H9 (cell line): ENCODE results near the gene SCFD1. TPM values are rescaled to one million over a fixed set of nuclear protein-coding genes. Genes with fewer than 3 reads are reported as not detected.

ENCODE experiments used
- DNase-seq: peaks from one replicate; pipeline ENCODE4 v3.0.0-alpha.2; 2017
- H2AFZ ChIP-seq: one replicate; pipeline ENCODE4 v1.6.1; 2013; ENCODE audit warnings: mild to moderate bottlenecking, low read length, control low read depth, moderate library complexity
- H2AK5ac ChIP-seq: 2 replicates; pipeline ENCODE4 v1.6.1; 2013; ENCODE audit warnings: low read length, control low read depth, mixed read lengths; ENCODE audit not compliant: insufficient read length
- H2BK120ac ChIP-seq: one replicate; pipeline ENCODE4 v1.6.1; 2013; ENCODE audit warnings: low read depth, mild to moderate bottlenecking, low read length, control low read depth, inconsistent platforms; ENCODE audit not compliant: poor library complexity, severe bottlenecking
- H2BK12ac ChIP-seq: 2 replicates; pipeline ENCODE4 v1.6.1; 2013; ENCODE audit warnings: low read length, control low read depth, mixed read lengths, low read depth; ENCODE audit not compliant: insufficient read length
- H2BK15ac ChIP-seq: 2 replicates; pipeline ENCODE4 v1.6.1; 2013; ENCODE audit warnings: low read depth, low read length, control low read depth
- H2BK20ac ChIP-seq: one replicate; pipeline ENCODE4 v1.6.1; 2013; ENCODE audit warnings: low read depth, mild to moderate bottlenecking, low read length, control low read depth, inconsistent platforms; ENCODE audit not compliant: poor library complexity, severe bottlenecking
- H2BK5ac ChIP-seq: 2 replicates; pipeline ENCODE4 v1.6.1; 2013; ENCODE audit warnings: low read length, control low read depth, mixed read lengths; ENCODE audit not compliant: insufficient read length
- H3K14ac ChIP-seq: 2 replicates; pipeline ENCODE4 v1.6.1; 2013; ENCODE audit warnings: low read length, control low read depth; ENCODE audit not compliant: insufficient read depth
- H3K18ac ChIP-seq: 2 replicates; pipeline ENCODE4 v1.6.1; 2013; ENCODE audit warnings: low read depth, mild to moderate bottlenecking, mixed read lengths, low read length, control low read depth; ENCODE audit not compliant: insufficient read length
- H3K23ac ChIP-seq: 2 replicates; pipeline ENCODE4 v1.6.1; 2013; ENCODE audit warnings: low read length, control low read depth, mixed read lengths, low read depth; ENCODE audit not compliant: insufficient read length
- H3K23me2 ChIP-seq: 2 replicates; pipeline ENCODE4 v1.6.1; 2013; ENCODE audit warnings: low read depth, mild to moderate bottlenecking, mixed read lengths, low read length, control low read depth; ENCODE audit not compliant: insufficient read length, poor library complexity, severe bottlenecking
- H3K27ac ChIP-seq: 2 replicates; pipeline ENCODE4 v1.5.1; 2013; ENCODE audit warnings: low read length, control low read depth, mixed read lengths, low read depth; ENCODE audit not compliant: insufficient read length
- H3K27me3 ChIP-seq: 2 replicates; pipeline ENCODE4 v1.6.1; 2013; ENCODE audit warnings: low read length, control low read depth, inconsistent platforms; ENCODE audit not compliant: insufficient read depth
- H3K4ac ChIP-seq: 2 replicates; pipeline ENCODE4 v1.6.1; 2013; ENCODE audit warnings: low read depth, mild to moderate bottlenecking, control low read depth, inconsistent platforms, low read length, moderate library complexity
- H3K4me1 ChIP-seq: 2 replicates; pipeline ENCODE4 v1.6.1; 2013; ENCODE audit warnings: low read length, control low read depth, inconsistent platforms; ENCODE audit not compliant: insufficient read depth
- H3K4me2 ChIP-seq: 2 replicates; pipeline ENCODE4 v1.6.1; 2013; ENCODE audit warnings: low read length, control low read depth, mixed read lengths; ENCODE audit not compliant: insufficient read length, insufficient read depth
- H3K56ac ChIP-seq: 2 replicates; pipeline ENCODE4 v1.6.1; 2013; ENCODE audit warnings: low read depth, mild to moderate bottlenecking, mixed read lengths, low read length, control low read depth; ENCODE audit not compliant: insufficient read length
- H3K79me1 ChIP-seq: 2 replicates; pipeline ENCODE4 v1.6.1; 2013; ENCODE audit warnings: low read depth, mild to moderate bottlenecking, moderate library complexity, low read length, control low read depth, inconsistent platforms; ENCODE audit not compliant: insufficient read depth, poor library complexity, severe bottlenecking
- H3K79me2 ChIP-seq: 2 replicates; pipeline ENCODE4 v1.6.1; 2013; ENCODE audit warnings: low read length, control low read depth, inconsistent platforms; ENCODE audit not compliant: insufficient read depth
- H3K9ac ChIP-seq: 2 replicates; pipeline ENCODE4 v1.6.1; 2013; ENCODE audit warnings: low read length, control low read depth, mixed read lengths; ENCODE audit not compliant: insufficient read length; ENCODE audit errors: extremely low read depth
- H3K9me3 ChIP-seq: one replicate; pipeline ENCODE4 v1.6.1; 2013; ENCODE audit warnings: low read depth, low read length, inconsistent platforms; ENCODE audit not compliant: control insufficient read depth
- H3T11ph ChIP-seq: one replicate; pipeline ENCODE4 v1.6.1; 2013; ENCODE audit warnings: mild to moderate bottlenecking, low read length, control low read depth, inconsistent platforms
- H4K20me1 ChIP-seq: one replicate; pipeline ENCODE4 v1.6.1; 2013; ENCODE audit not compliant: control insufficient read depth, insufficient read length, insufficient read depth
- H4K5ac ChIP-seq: 2 replicates; pipeline ENCODE4 v1.6.1; 2013; ENCODE audit warnings: low read depth, mild to moderate bottlenecking, mixed read lengths, low read length, control low read depth; ENCODE audit not compliant: insufficient read length
- H4K8ac ChIP-seq: replicated peaks from 2 replicates; pipeline ENCODE4 v1.6.1; 2013; ENCODE audit warnings: low read length, control low read depth, mixed read lengths, low read depth; ENCODE audit not compliant: insufficient read length
- H4K91ac ChIP-seq: 2 replicates; pipeline ENCODE4 v1.6.1; 2013; ENCODE audit warnings: low read depth, mild to moderate bottlenecking, moderate library complexity, mixed read lengths, low read length, control low read depth; ENCODE audit not compliant: insufficient read length
- H3K27ac Mint-ChIP-seq, 3 experiments: 2 replicates in 2 of 3; 3 replicates in 1 of 3; pipeline ENCODE4 v1.8.0; 2020 to 2021; ENCODE audit warnings: mixed read lengths in 3 of 3, mild to moderate bottlenecking in 1 of 3, moderate library complexity in 1 of 3
- H3K27me3 Mint-ChIP-seq: 2 replicates; pipeline ENCODE4 v1.8.0; 2021; ENCODE audit warnings: low read depth, mild to moderate bottlenecking, moderate library complexity, mixed read lengths
- H3K36me3 Mint-ChIP-seq, 3 experiments: 2 replicates in 2 of 3; 3 replicates in 1 of 3; pipeline ENCODE4 v1.8.0; 2020 to 2021; ENCODE audit warnings: low read depth in 3 of 3, mixed read lengths in 3 of 3; ENCODE audit not compliant: insufficient read depth in 1 of 3
- H3K4me1 Mint-ChIP-seq, 2 experiments: 2 replicates each; pipeline ENCODE4 v1.8.0; 2020; ENCODE audit warnings: mixed read lengths in 2 of 2
- H3K4me3 Mint-ChIP-seq, 2 experiments: 2 replicates in 1 of 2; 3 replicates in 1 of 2; pipeline ENCODE4 v1.8.0; 2020 to 2021; ENCODE audit warnings: mild to moderate bottlenecking in 2 of 2, mixed read lengths in 2 of 2, moderate library complexity in 1 of 2
- H3K9me3 Mint-ChIP-seq, 2 experiments: 2 replicates in 1 of 2; 3 replicates in 1 of 2; pipeline ENCODE4 v1.8.0; 2020; ENCODE audit warnings: mild to moderate bottlenecking in 2 of 2, mixed read lengths in 2 of 2, moderate library complexity in 1 of 2
- total RNA-seq: library from RNA; stranded (reverse); gene quantifications from 2 replicates; pipeline ENCODE4 v1.2.1, GENCODE V29; 2021
- TF ChIP-seq, protein P1 (sequence below): fragments of 200-600 bp; sonication (generic); conservative IDR thresholded peaks from 3 replicates; pipeline ENCODE4 v1.8.0; 2021; ENCODE audit warnings: antibody characterized with exemption, mild to moderate bottlenecking

SCFD1 gene
- total RNA-seq, 1 experiment from 2014 or later: 85.2 TPM

DNA sequence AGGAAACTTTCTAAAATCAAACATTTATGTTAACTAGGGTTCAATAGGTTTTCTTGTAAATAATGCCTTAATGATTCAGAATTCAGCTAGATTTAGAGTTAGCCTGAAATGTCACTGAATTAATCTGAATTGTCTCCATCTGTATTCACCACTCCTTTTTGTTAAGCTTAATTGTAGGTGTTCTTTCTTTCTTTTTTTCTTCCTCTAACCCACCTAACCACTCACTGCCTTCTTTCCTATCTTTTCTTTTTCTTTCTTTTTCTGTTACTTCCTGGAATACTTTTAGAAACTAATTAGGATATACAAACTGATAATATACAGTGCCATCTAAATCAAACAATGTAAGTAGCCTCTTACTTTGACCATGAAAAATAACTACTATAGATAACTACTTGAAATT is 33.2 kb upstream of the SCFD1 start:
- Histone ChIP-seq H3K79me1 (peaks cover 6% of the 10 kb centered on the region), H4K8ac (no peak overlapping the region), H3K4me1 (no peaks in the 10 kb centered on the region), H2AFZ (no peak overlapping the region), H3K14ac (no peak overlapping the region), H3K79me2 (peaks cover 7% of the 10 kb centered on the region; the same call in 1 of the 2 replicates), H4K5ac (no peak overlapping the region), H3T11ph (no peak overlapping the region), H3K4ac (no peak overlapping the region), H2BK12ac (no peak overlapping the region), H4K20me1 (no peaks in the 10 kb centered on the region), H3K4me2 (no peak overlapping the region), H3K23me2 (no peaks in the 10 kb centered on the region), H3K18ac (no peak overlapping the region), H2BK15ac (no peak overlapping the region), H3K9ac (no peak overlapping the region), H3K56ac (no peak overlapping the region), H2BK120ac (no peak overlapping the region), H4K91ac (no peak overlapping the region), H3K27me3 (no peaks in the 10 kb centered on the region), H3K23ac (no peak overlapping the region), H3K9me3 (no peaks in the 10 kb centered on the region), H2AK5ac (no peak overlapping the region), H3K27ac (no peak overlapping the region), H2BK20ac (no peak overlapping the region), H2BK5ac (no peak overlapping the region)
- H3K9me3 Mint-ChIP-seq: peaks cover 13 to 17% of the 10 kb centered on the region in 2 experiments
- no peaks in the 10 kb centered on the region for H3K27me3 Mint-ChIP-seq
- DNase-seq: no peak
- peaks cover 28 to 75% (median 60%) of the 10 kb centered on the region in 3 experiments for H3K36me3 Mint-ChIP-seq
- no peaks in the 10 kb centered on the region for H3K4me1 Mint-ChIP-seq
- TF ChIP-seq, protein P1, sequence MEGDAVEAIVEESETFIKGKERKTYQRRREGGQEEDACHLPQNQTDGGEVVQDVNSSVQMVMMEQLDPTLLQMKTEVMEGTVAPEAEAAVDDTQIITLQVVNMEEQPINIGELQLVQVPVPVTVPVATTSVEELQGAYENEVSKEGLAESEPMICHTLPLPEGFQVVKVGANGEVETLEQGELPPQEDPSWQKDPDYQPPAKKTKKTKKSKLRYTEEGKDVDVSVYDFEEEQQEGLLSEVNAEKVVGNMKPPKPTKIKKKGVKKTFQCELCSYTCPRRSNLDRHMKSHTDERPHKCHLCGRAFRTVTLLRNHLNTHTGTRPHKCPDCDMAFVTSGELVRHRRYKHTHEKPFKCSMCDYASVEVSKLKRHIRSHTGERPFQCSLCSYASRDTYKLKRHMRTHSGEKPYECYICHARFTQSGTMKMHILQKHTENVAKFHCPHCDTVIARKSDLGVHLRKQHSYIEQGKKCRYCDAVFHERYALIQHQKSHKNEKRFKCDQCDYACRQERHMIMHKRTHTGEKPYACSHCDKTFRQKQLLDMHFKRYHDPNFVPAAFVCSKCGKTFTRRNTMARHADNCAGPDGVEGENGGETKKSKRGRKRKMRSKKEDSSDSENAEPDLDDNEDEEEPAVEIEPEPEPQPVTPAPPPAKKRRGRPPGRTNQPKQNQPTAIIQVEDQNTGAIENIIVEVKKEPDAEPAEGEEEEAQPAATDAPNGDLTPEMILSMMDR: no peak
- no peak overlapping the region for H3K4me3 Mint-ChIP-seq
- peak overlapping the region in 1 of 3 experiments; percentile 41; a peak in 1 of 7 replicates for H3K27ac Mint-ChIP-seq
